Measurements from ENCODE around the gene HCRTR2. TPM values are rescaled to one million over a fixed set of nuclear protein-coding genes. Genes with fewer than 3 reads are reported as not detected.
"Not testable (repeated sequence)": the region's sequence is repeated elsewhere in the genome, so short reads cannot be mapped to it uniquely, and the experiment has no call there.

HCRTR2 gene
- total RNA-seq, 4 donors from 2014 or later: 0.12 to 0.30 TPM; not detected in 2

DNA sequence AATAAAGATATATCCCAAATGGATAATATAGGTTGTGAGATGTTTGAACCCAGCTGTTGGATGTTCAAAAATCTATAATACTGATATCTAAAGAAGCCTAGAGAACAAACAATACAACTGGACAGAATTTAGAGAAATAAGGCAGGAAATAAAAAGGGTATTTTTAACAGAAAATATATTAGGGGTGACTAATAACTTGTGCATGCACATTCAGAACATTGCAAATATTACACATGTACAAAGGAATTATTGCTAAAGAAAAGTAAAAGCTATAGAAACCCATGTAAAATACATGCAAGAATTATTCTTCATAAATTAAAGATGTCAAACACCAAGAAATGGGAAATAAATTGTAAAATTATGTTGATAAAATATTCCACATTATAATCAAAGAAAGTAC, 32.7 kb upstream of the HCRTR2 start:
- DNase-seq (ENCODE audit: low spot score in 2 of 2): no peak
- H3K4me3 ChIP-seq (ENCODE audit: low read depth, poor library complexity, severe bottlenecking): no peak overlapping the region
- intact Hi-C loops (cut with DNase I; ENCODE audit: low total_unique reads): no loop called here
- TF ChIP-seq, protein P1, sequence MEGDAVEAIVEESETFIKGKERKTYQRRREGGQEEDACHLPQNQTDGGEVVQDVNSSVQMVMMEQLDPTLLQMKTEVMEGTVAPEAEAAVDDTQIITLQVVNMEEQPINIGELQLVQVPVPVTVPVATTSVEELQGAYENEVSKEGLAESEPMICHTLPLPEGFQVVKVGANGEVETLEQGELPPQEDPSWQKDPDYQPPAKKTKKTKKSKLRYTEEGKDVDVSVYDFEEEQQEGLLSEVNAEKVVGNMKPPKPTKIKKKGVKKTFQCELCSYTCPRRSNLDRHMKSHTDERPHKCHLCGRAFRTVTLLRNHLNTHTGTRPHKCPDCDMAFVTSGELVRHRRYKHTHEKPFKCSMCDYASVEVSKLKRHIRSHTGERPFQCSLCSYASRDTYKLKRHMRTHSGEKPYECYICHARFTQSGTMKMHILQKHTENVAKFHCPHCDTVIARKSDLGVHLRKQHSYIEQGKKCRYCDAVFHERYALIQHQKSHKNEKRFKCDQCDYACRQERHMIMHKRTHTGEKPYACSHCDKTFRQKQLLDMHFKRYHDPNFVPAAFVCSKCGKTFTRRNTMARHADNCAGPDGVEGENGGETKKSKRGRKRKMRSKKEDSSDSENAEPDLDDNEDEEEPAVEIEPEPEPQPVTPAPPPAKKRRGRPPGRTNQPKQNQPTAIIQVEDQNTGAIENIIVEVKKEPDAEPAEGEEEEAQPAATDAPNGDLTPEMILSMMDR (IDR thresholded peaks at IDR 0.05): no peak
- no peak for TF ChIP-seq POLR2A (IDR thresholded peaks at IDR 0.05)

- H3K4me3 ChIP-seq (ENCODE audit: low read depth, poor library complexity, severe bottlenecking): no peak overlapping the region
- WGBS, 2 donors: 83% methylated on average over 2 of the region's 2 CpGs
- no peak for TF ChIP-seq POLR2A (IDR thresholded peaks at IDR 0.05)
- TF ChIP-seq, protein P1 (IDR thresholded peaks at IDR 0.05): no peak
- intact Hi-C loops (cut with DNase I; ENCODE audit: low total_unique reads): no loop called here
- no peak for DNase-seq (ENCODE audit: low spot score in 2 of 2)
Observed at GRCh38 chr6:55142610-55143009, 31.7 kb upstream of the HCRTR2 start.

DNA sequence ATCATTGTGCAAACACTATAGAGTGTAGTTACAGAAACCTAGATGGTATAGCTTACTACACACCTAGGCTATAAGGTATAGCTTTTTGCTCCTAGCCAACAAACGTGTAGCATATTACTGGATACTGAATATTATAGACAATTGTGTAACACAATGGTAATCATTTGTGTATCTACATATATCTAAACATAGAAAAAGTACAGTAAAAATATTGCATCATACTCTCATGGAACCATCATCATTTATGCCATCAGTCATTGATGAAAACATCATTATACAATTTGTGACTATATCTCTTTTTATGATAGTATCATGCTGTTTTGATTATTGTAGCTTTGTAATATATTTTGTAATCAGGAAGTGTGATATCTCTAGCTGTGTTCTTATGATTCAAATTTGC, 21.0 kb upstream of the HCRTR2 start:
- TF ChIP-seq POLR2A (IDR thresholded peaks at IDR 0.05): no peak
- TF ChIP-seq, protein P1 (IDR thresholded peaks at IDR 0.05): no peak
- no peak for DNase-seq (ENCODE audit: low spot score in 2 of 2)
- intact Hi-C loops (cut with DNase I; ENCODE audit: low total_unique reads): no loop called here
- WGBS, 2 donors: 45 to 86% methylated on average over 1 of the region's 1 CpG
- no peak overlapping the region for H3K4me3 ChIP-seq (ENCODE audit: low read depth, poor library complexity, severe bottlenecking)

GRCh38 chr6:55158784-55159183, 15.5 kb upstream of the HCRTR2 start:
- intact Hi-C loops (cut with DNase I; ENCODE audit: low total_unique reads); DNase-seq (ENCODE audit: low spot score in 2 of 2); H3K4me3 ChIP-seq (ENCODE audit: low read depth, poor library complexity, severe bottlenecking): not testable (repeated sequence)
- WGBS, 2 donors: 91 to 92% methylated on average over 7 to 9 of the region's 9 CpGs

DNA sequence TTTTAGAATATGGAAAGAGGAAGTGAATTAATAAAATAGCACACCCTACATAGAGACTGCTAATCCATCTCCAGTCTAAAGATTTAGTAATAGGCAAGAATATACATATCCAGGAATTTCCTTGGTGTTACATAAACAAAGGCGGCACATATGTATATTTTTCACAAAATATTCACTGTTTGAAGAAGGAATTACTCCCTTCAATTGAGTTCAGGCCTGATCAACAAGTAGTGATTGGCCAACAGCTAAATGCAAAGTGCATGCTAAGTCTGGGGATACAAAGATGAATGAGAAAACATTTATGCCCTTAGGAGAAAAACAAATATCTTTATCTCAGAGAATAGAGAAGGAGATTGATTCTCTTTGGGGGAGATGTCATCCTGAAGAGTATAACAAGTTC, 6.5 kb upstream of the HCRTR2 start:
- no peak overlapping the region for H3K4me3 ChIP-seq (ENCODE audit: low read depth, poor library complexity, severe bottlenecking)
- TF ChIP-seq, protein P1 (IDR thresholded peaks at IDR 0.05): no peak
- TF ChIP-seq POLR2A (IDR thresholded peaks at IDR 0.05): no peak
- WGBS, 2 donors: 54 to 64% methylated on average over 1 of the region's 1 CpG
- intact Hi-C loops (cut with DNase I; ENCODE audit: low total_unique reads): no loop called here
- DNase-seq (ENCODE audit: low spot score in 2 of 2): no peak

DNA sequence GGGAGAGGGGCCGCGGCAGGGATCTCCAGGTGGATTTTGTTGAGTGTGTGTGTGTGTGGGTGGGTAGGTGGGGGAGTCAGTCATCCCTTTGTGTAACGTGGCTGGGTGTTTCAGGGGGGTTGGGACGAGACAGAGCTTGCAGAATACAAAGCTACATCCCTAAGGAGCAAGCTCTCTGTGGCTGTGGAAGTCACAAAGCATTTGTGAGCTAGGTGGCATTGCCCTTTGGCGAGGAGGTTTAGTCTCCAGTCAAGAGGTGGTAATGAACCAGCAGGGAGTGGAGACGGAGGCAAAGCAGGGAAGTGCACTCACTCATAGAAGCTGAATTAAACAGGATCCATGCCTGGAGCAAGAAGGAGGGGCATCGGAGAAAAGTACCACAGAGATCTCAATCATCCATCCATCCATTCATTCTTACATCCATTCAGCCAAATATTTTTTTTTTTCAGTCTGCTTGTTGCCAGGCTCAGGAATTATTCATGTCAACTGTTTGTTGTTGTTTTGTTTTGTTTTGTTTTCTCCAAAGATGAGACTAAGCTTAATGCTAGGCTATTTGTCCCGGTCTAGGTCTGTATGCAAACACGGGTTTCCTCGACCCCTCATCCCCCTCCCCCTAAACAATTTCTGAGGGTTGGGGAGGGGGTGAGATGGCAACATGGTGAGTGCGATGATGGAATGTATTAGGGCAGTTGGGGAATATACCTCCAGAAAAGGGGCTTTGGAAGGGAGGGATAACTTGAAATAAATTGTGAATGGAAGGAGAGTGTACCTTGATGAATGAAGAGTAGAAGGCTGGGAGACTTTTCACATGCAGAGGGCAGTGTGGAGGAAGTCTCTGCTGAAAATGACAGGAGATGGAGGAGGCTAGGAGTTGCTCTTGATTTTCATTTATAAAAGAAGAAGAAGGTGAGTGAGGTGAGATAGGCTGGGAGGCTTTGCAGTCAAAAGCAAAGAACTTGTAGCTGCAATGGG, 1.0 kb downstream of the HCRTR2 start:
- DNase-seq (ENCODE audit: low spot score in 2 of 2): no peak
- intact Hi-C loops (cut with DNase I; ENCODE audit: low total_unique reads): no loop called here
- TF ChIP-seq, protein P1 (IDR thresholded peaks at IDR 0.05): no peak
- TF ChIP-seq POLR2A (IDR thresholded peaks at IDR 0.05): no peak
- WGBS, 2 donors: 10 to 25% methylated on average over 11 of the region's 11 CpGs
- no peak overlapping the region for H3K4me3 ChIP-seq (ENCODE audit: low read depth, poor library complexity, severe bottlenecking)

All from lower leg skin (tissue), 4 donors.